K562 (cell line): ENCODE results near the gene PTBP2. TPM values are rescaled to one million over a fixed set of nuclear protein-coding genes. Genes with fewer than 3 reads are reported as not detected.

Source experiments
- ATAC-seq: fragments of 200-7000 bp; cut with Tn5 transposase; 3 replicates; pipeline ENCODE4 v1.9.1; 2020; ENCODE audit warnings: moderate library complexity
- BruUV-seq: library from RNA; stranded (reverse); fragments of 400-500 nt; replicated peaks from 2 replicates; lab custom pipeline; 2021; lab: Mats Ljungman, UMichigan
- CTCF ChIA-PET: fragments of 300-600 bp; formaldehyde crosslinking; extraction: SDS; loops from one replicate; lab custom pipeline; 2021; ENCODE audit warnings: low intra/inter-chr PET ratio; lab: Yijun Ruan, JAX
- POLR2A ChIA-PET: fragments of 300-600, 350-650 bp; sonication (Branson Sonifier 250); formaldehyde crosslinking; extraction: SDS; loops from one replicate; lab custom pipeline; 2021; ENCODE audit warnings: antibody characterized with exemption, inconsistent platforms; lab: Yijun Ruan, JAX
- DNase-seq, 4 experiments: peaks; one replicate each; pipeline versions ENCODE4 v3.0.0 to v3.0.0-alpha.2; 2011 to 2018; ENCODE audit warnings: low spot score in 3 of 4, mixed read lengths in 3 of 4; ENCODE audit errors: extremely low read depth in 1 of 4
- FAIRE-seq: peaks from 2 replicates; lab custom pipeline; 2011; peaks lifted over from hg19 to GRCh38; lab: Jason Lieb, UNC
- H2AFZ ChIP-seq: 2 replicates; pipeline ENCODE4 v1.6.0; 2011; ENCODE audit warnings: low read depth, low read length, control low read depth, inconsistent platforms
- H3K27ac ChIP-seq: fragments of 200-600 bp; 3 replicates; pipeline ENCODE4 v1.8.0; 2011; ENCODE audit warnings: low read depth, mild to moderate bottlenecking, control low read depth, inconsistent platforms, low read length, moderate library complexity, mixed read lengths; ENCODE audit errors: extremely low read depth
- H3K27me3 ChIP-seq, 2 experiments: fragments of 300-600 bp in 1 of 2; 2 replicates in 1 of 2; 3 replicates in 1 of 2; pipeline versions ENCODE4 v1.6.0 to v1.8.0; 2011; ENCODE audit warnings: inconsistent platforms in 2 of 2, low read length in 2 of 2, mild to moderate bottlenecking in 1 of 2, mixed read lengths in 1 of 2, moderate library complexity in 1 of 2; ENCODE audit not compliant: control insufficient read depth in 2 of 2, insufficient read depth in 2 of 2
- H3K36me3 ChIP-seq: fragments of 300-600 bp; 3 replicates; pipeline ENCODE4 v1.8.0; 2011; ENCODE audit warnings: mild to moderate bottlenecking, low read length, inconsistent platforms; ENCODE audit not compliant: control insufficient read depth, insufficient read depth
- H3K4me1 ChIP-seq, 2 experiments: fragments of 200-600 bp in 1 of 2; replicated peaks in 1 of 2; 2 replicates in 1 of 2; 3 replicates in 1 of 2; pipeline versions ENCODE4 v1.5.1 to v1.8.0; 2011; ENCODE audit warnings: inconsistent platforms in 2 of 2, low read length in 2 of 2, mild to moderate bottlenecking in 1 of 2, mixed read lengths in 1 of 2, moderate library complexity in 1 of 2; ENCODE audit not compliant: control insufficient read depth in 2 of 2, insufficient read depth in 2 of 2
- H3K4me2 ChIP-seq: 2 replicates; pipeline ENCODE4 v1.6.1; 2011; ENCODE audit warnings: low read length, control low read depth, inconsistent platforms, mixed read lengths; ENCODE audit not compliant: insufficient read depth
- H3K4me3 ChIP-seq: fragments of 200-600 bp; sonication (generic), shearing (Covaris generic); 2 replicates; pipeline ENCODE4 v1.5.1; 2016; ENCODE audit warnings: control low read depth, inconsistent platforms
- H3K79me2 ChIP-seq: fragments of 200-600 bp; 3 replicates; pipeline ENCODE4 v1.8.0; 2011; ENCODE audit warnings: low read length, inconsistent platforms; ENCODE audit not compliant: control insufficient read depth, insufficient read depth
- H3K9ac ChIP-seq, 2 experiments: 2 replicates each; pipeline versions ENCODE4 v1.6.0 to v1.6.1; 2011; ENCODE audit warnings: low read depth in 2 of 2, low read length in 2 of 2, control low read depth in 1 of 2, inconsistent platforms in 1 of 2, mild to moderate bottlenecking in 1 of 2, mixed read lengths in 1 of 2; ENCODE audit not compliant: insufficient read depth in 1 of 2
- H3K9me1 ChIP-seq: one replicate; pipeline ENCODE4 v1.6.0; 2011; ENCODE audit warnings: inconsistent platforms, mild to moderate bottlenecking, low read length, moderate library complexity; ENCODE audit not compliant: control insufficient read depth, insufficient read depth
- H3K9me3 ChIP-seq: replicated peaks from 2 replicates; pipeline ENCODE4 v1.5.1; 2011; ENCODE audit warnings: low read depth, low read length, inconsistent platforms; ENCODE audit not compliant: control insufficient read depth, insufficient read depth
- H4K20me1 ChIP-seq: replicated peaks from 2 replicates; pipeline ENCODE4 v1.6.1; 2011; ENCODE audit warnings: low read length, inconsistent platforms, mixed read lengths; ENCODE audit not compliant: control insufficient read depth, insufficient read depth
- CBFA2T3 ChIP-seq: fragments of 450-650 bp; IDR thresholded peaks from 2 replicates; pipeline ENCODE4 v1.6.1; 2017
- COPS2 ChIP-seq: fragments of 450-650 bp; conservative IDR thresholded peaks from 2 replicates; pipeline ENCODE4 v1.6.1; 2016; ENCODE audit warnings: mild to moderate bottlenecking, moderate library complexity
- NCOA1 ChIP-seq: fragments of 450-650 bp; IDR thresholded peaks from 2 replicates; pipeline ENCODE4 v1.6.1; 2016; ENCODE audit warnings: low read depth
- SIX5 ChIP-seq, 2 experiments: IDR thresholded peaks; 2 replicates each; pipeline ENCODE4 v1.6.1; 2011; ENCODE audit warnings: low read length in 2 of 2, borderline replicate concordance in 1 of 2, low read depth in 1 of 2, mild to moderate bottlenecking in 1 of 2, moderate library complexity in 1 of 2; ENCODE audit not compliant: insufficient read depth in 1 of 2
- ZNF699 ChIP-seq: fragments of 250-450 bp; sonication (Bioruptor Pico); IDR thresholded peaks from 2 replicates; pipeline ENCODE4 v1.8.0; 2021; ENCODE audit warnings: mild to moderate bottlenecking, moderate library complexity; ENCODE audit not compliant: insufficient replicate concordance
- WGBS: fragments of 100-300 bp; shearing (Covaris generic); methylation state at CpG from one replicate; pipeline ENCODE4 v1.1.6; 2016; ENCODE audit warnings: low coverage, mixed read lengths; ENCODE audit not compliant: insufficient coverage; ENCODE audit errors: missing lambda C conversion rate; 5-methylcytosine and 5-hydroxymethylcytosine counted together
- in situ Hi-C: fragments of 300-500 bp; cut with MboI; formaldehyde crosslinking; loops from 4 replicates; pipeline ENCODE4 v1.15.0; 2018; ENCODE audit warnings: inconsistent platforms, mixed read lengths
- intact Hi-C: fragments of 100-400 bp; cut with micrococcal nuclease; formaldehyde crosslinking; loops from 2 replicates; pipeline ENCODE4 v1.14.2; 2022
- polyA plus RNA-seq, 8 experiments: library from polyadenylated mRNA; depleted of rRNA in 4 of 8; stranded (reverse) in 5 of 8; unstranded in 3 of 8; fragments of >200 nt; fragmentation: Nextera tagmentation in 2 of 8; fragmentation: Illumina TruSeq in 1 of 8; extraction: Ambion mirVana in 2 of 8; extraction: Trizol in 1 of 8; gene quantifications; 2 replicates each; pipeline versions ENCODE4 v1.2.1 to v1.2.3, GENCODE V29; 2011 to 2014; ENCODE audit warnings: inconsistent platforms in 1 of 8, missing spikeins in 1 of 8
- total RNA-seq, 7 experiments: library from RNA; depleted of rRNA in 6 of 7; stranded (reverse); fragments of >200 nt in 6 of 7; fragmentation: Illumina TruSeq in 2 of 7; extraction: Trizol in 2 of 7; gene quantifications; 2 replicates each; pipeline versions ENCODE4 v1.2.1 to v1.2.3, GENCODE V29; 2011 to 2021; ENCODE audit warnings: low replicate concordance in 1 of 7
- TF ChIP-seq, protein P1 (sequence below): fragments of 250-450 bp; sonication (Bioruptor Pico); IDR thresholded peaks from 2 replicates; pipeline ENCODE4 v1.5.0; 2021; ENCODE audit warnings: mild to moderate bottlenecking, moderate library complexity
- TF ChIP-seq, protein P2 (sequence below): IDR thresholded peaks from 2 replicates; pipeline ENCODE4 v1.6.1; 2016; ENCODE audit warnings: missing genetic modification characterization, missing compliant biosample characterization
- TF ChIP-seq, protein P3 (sequence below): fragments of 450-650 bp; formaldehyde crosslinking; IDR thresholded peaks from 2 replicates; pipeline ENCODE4 v1.4.0; 2022; ENCODE audit warnings: mild to moderate bottlenecking, moderate library complexity

Gene PTBP2
- total and polyA plus RNA-seq, 9 of the 15 experiments (the other 6 are each of a cell fraction or from before 2014, with no cell fraction given), result 9.8 to 30.6 (median 19.0) TPM

DNA sequence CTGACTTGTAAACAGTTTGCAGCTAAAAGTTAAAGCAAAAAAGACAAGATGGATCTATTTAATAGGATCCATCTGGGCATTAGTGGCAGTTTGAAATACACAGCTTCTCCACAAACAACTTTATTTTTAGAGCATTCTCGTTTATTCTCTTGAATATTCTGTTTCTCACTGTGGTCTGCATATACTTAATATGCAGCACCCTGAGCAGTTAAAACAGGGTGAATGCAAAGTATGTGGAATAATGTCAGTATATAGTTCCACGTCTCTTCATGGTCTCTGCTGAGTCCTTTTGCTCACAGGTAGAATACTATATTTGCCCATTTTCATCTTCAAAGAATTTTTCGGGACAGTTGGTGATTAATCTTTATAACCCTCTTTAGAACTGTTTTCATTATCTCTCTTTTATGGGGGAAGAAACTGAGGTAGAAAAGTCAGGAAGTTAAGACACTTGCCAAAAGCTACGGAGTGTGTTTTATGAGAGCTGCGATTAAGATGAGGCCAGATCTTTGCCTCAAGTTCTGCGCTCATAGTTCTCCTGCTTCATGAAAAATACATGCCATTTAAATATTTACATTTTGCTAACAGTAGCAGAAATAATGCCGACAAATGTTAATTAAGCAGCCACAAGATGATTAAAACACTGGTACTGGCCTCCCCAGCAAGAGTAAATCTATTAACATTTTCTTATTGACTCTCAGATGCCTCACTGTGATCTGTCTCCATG, 115.6 kb downstream of the PTBP2 start:
- no peak overlapping the region for H3K4me3 ChIP-seq
- no peak overlapping the region for H3K4me2 ChIP-seq
- ChIA-PET POLR2A (interaction anchor here (1.0 kb wide), 1 partner anchor 11 kb away, joined by 3 read pairs; no protein-coding TSS in a partner anchor), CTCF (no interaction called here)
- H3K9me1 ChIP-seq, result no peaks in the 10 kb centered on the region
- no peak for TF ChIP-seq COPS2
- H3K4me1 ChIP-seq, result 0 out of 5 replicates have a peak, but pooled peaks cover 0 to 2% of the 10 kb centered on the region in 2 experiments
- H4K20me1 ChIP-seq, result no peaks in the 10 kb centered on the region
- no peak for DNase-seq
- H3K79me2 ChIP-seq, result no peaks in the 10 kb centered on the region
- H2AFZ ChIP-seq, result no peak overlapping the region
- in situ Hi-C loops (no loop called here), intact Hi-C loops (no loop called here)
- H3K27me3 ChIP-seq, result no peaks in the 10 kb centered on the region; a peak in 1 of 5 replicates
- no TSS peak for BruUV-seq
- H3K27ac ChIP-seq, result no peak overlapping the region
- FAIRE-seq, result no peak
- no peaks in the 10 kb centered on the region for H3K9me3 ChIP-seq
- no peak overlapping the region for H3K9ac ChIP-seq
- no peak for ATAC-seq
- WGBS, result 2% methylated on average over 7 of the region's 7 CpGs
- H3K36me3 ChIP-seq, result no peaks in the 10 kb centered on the region

DNA sequence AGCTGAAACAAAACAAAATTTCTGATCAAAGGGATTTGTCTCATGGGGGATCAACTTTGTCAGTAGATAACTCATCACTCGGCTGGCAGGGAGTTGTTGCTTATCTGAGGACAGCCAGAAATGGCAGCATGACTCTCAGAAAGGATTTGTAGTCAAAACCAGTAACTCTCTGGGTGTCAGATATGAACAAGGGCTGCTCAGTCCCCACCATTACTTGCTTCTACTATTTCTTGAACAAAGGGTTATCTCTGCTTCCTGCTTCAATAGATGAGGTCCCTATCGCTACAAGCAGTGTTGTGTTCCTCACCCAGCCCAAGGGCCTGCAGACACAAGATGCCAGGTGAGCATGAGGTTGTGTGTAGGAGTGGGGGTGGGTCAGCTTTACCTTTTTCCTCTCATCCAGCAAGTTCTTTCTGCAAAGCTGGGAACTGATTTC, 116.2 kb downstream of the PTBP2 start:
- in situ Hi-C loops (no loop called here), intact Hi-C loops (no loop called here)
- Histone ChIP-seq H3K4me2 (no peak overlapping the region), H3K27me3 (no peaks in the 10 kb centered on the region; a peak in 1 of 5 replicates), H2AFZ (no peak overlapping the region), H3K9me3 (no peaks in the 10 kb centered on the region), H3K9me1 (no peaks in the 10 kb centered on the region), H3K4me1 (0 out of 5 replicates have a peak, but pooled peaks cover 0 to 2% of the 10 kb centered on the region in 2 experiments), H3K36me3 (no peaks in the 10 kb centered on the region), H3K27ac (no peak overlapping the region), H3K9ac (no peak overlapping the region), H3K79me2 (no peaks in the 10 kb centered on the region), H3K4me3 (no peak overlapping the region), H4K20me1 (no peaks in the 10 kb centered on the region)
- ChIA-PET POLR2A (no interaction called here), CTCF (no interaction called here)
- peak in 1 of 4 experiments; percentile 20 for DNase-seq
- no peak for FAIRE-seq
- WGBS, result 0% methylated on average over 2 of the region's 2 CpGs
- BruUV-seq, result no TSS peak
- peak; percentile 56 for ATAC-seq
- TF ChIP-seq, protein P1, sequence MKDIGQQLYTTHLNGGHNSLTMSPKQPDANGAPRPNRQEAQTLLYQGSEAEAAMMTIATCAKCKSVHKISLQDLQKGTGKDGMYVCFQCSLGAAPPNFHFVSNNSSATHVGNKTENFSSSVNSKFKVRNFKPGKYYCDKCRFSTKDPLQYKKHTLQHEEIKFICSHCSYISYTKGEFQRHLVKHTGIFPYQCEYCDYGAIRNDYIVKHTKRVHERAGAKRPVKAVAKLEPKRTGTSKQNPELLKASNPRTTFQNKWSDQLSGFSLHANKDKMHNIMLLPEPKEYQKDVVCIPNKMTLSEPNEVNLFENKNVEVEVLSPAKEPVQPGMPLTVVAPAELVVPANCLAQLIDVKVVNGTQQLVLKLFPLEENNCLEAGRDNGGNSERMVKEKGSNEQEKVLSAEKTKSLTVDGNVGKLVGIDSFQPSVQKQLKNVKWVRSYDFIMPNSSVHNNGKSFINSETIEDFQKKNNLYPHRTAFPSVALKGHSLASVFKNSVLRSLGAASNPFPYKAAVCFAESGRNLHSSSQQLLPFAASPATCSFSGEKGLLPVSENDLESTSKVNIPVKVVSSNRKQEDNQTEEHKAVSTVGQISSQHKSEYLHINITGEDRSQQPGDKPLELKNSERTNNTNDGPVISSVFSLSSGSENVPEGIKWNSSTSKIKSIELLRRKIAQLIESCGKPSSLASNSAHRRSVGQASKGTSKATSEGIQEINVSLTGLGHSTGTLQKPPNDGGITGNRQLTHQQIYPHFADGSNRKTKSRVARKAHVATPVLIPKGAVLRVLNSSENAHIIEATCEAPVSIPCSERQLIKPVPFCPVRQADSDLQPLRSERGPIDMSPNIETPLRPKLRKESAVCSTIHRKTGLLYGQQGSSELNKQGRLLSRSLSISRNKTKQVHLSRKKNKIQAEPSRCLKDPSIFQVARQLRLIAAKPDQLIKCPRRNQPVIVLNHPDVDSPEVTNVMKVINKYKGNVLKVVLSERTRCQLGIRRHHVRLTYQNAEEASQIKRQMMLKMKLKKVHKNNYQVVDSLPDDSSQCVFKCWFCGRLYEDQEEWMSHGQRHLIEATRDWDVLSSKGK, result no peak
- TF ChIP-seq SIX5 (IDR thresholded peaks at IDR 0.05; ENCODE audit: borderline replicate concordance in 1 of 2, insufficient read depth in 1 of 2, low read depth in 1 of 2, low read length in 2 of 2), result no peak
- TF ChIP-seq, protein P2, sequence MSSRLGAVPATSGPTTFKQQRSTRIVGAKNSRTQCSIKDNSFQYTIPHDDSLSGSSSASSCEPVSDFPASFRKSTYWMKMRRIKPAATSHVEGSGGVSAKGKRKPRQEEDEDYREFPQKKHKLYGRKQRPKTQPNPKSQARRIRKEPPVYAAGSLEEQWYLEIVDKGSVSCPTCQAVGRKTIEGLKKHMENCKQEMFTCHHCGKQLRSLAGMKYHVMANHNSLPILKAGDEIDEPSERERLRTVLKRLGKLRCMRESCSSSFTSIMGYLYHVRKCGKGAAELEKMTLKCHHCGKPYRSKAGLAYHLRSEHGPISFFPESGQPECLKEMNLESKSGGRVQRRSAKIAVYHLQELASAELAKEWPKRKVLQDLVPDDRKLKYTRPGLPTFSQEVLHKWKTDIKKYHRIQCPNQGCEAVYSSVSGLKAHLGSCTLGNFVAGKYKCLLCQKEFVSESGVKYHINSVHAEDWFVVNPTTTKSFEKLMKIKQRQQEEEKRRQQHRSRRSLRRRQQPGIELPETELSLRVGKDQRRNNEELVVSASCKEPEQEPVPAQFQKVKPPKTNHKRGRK, result no peak
- peak; percentile 77 for TF ChIP-seq CBFA2T3
- no peak for TF ChIP-seq ZNF699 (CRISPR knock-in tag)
- TF ChIP-seq, protein P3, sequence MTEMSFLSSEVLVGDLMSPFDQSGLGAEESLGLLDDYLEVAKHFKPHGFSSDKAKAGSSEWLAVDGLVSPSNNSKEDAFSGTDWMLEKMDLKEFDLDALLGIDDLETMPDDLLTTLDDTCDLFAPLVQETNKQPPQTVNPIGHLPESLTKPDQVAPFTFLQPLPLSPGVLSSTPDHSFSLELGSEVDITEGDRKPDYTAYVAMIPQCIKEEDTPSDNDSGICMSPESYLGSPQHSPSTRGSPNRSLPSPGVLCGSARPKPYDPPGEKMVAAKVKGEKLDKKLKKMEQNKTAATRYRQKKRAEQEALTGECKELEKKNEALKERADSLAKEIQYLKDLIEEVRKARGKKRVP, result no peak
- TF ChIP-seq NCOA1, result no peak
